HL-60/S4 (cell line): Measurements from ENCODE around the gene MKLN1.
"Not testable (repeated sequence)": the region's sequence is repeated elsewhere in the genome, so short reads cannot be mapped to it uniquely, and the experiment has no call there.

Source experiments
- in situ Hi-C: fragments of 300-500 bp; cut with MboI; formaldehyde crosslinking; loops from 2 replicates; pipeline ENCODE4 v1.14.3; 2022; ENCODE audit warnings: low sequenced_read_pairs

Gene MKLN1

GRCh38 chr7:131327626-131328376 is at the start of gene MKLN1:
TSS of gene MKLN1 (plus strand) at chr7:131327876. CDS start at chr7:131327900, 24 bp downstream.
- in situ Hi-C loops, result no loop called here

DNA sequence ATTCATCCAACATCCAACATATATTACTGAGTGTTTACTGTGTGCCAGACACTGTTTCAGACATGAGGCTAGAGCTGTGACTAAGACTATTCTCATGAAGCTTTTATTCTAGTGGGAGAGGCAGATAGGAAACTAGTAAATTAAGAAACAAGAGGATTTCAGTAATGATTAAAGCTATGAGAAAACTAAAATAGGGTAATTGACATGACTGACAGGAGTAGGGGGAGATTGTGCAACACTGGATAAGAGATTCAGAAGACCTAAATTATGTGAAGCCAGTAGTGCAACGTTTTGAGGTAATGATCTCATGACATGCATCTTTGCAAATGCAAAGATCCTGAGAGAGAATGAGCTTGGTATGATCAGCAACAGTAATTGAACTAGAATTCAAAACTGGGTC is 48.6 kb upstream of the MKLN1 start:
- in situ Hi-C loops, result no loop called here

DNA sequence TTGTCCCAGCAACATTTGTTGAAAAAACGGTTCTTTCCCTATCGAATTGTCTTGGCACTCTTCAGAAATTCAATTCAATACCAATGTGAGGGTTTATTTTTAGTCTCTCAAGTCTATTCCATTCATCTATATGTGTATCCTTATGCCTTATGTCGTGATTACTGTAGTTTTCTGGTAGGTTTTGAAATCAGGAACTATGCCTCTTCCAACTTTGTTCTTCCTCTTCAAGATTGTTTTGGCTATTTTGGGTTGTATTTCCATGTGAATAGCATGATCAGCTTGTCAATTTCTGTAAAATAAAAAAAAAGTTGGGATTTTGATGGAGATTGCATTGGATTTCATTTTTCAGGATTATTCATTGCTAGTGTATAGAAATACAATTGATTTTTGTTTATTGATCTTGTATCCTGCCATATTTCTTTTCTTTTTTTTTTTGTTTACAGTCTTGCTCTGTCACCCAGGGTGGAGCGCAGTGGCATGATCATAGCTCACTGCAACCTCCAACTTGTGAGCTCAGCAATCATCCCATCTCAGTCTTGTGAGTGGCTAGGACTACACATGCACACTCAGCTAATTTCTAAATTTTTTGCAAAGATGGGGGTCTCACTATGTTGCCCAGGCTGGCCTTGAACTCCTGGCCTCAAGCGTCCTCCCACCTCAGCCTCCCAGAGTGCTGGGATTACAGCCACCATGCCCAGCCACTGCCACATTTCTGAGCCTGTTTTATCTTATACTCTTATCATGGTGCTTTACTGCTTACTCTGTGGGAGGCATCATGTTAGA is 46.2 kb upstream of the MKLN1 start:
- in situ Hi-C loops, result no loop called here

- in situ Hi-C loops, result no loop called here
These were observed 42.8 kb upstream of the MKLN1 start for GRCh38 chr7:131284702-131285419.

DNA sequence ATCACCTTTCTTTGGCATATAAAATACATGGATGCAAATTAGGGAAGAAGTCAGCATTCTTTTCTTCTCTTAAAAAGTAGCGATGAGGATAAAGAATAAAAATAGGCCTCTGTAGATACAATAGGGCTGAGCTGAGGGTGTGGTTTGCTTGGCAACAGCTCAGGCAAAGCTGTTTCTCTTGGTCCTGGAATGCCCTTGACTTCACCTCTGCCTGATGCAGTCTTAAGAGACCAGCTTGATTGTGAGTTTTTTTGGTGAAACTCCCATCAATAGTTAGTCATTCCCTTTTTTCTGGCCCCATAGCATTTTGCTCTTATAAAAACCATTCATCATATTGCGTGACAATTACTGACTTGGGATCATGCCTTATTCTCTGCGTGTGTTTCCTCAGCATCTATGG is 42.1 kb upstream of the MKLN1 start:
- in situ Hi-C loops, result no loop called here

DNA sequence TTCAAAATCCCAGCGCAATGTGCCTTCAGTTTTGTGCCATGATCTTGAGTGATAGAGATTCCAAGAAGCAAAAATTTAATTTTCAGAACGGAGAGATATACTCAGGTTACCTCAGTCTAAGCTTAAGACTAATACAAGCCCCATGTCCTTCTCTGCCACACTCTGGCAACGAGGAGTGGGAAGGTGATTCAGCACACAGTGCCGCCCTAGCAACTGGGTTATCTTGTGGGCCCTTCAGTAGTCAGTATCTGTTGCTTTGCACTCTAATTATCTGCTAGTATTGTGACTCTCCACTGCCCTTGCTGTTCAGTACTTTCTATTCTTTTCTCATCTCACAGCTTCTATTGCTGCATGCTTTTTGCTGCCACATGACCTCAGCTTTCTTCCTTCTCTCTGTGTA is 39.2 kb upstream of the MKLN1 start:
- in situ Hi-C loops, result no loop called here

GRCh38 chr7:131289051-131289450 is 38.6 kb upstream of the MKLN1 start:
- in situ Hi-C loops, result no loop called here

- in situ Hi-C loops, result no loop called here
These were observed 35.4 kb upstream of the MKLN1 start for GRCh38 chr7:131292141-131292905.

GRCh38 chr7:131293018-131293417 is 34.7 kb upstream of the MKLN1 start:
- in situ Hi-C loops, result no loop called here

- in situ Hi-C loops, result no loop called here
These were observed 33.1 kb upstream of the MKLN1 start for GRCh38 chr7:131294553-131294952.

GRCh38 chr7:131298608-131298992 is 29.1 kb upstream of the MKLN1 start:
- in situ Hi-C loops, result no loop called here

DNA sequence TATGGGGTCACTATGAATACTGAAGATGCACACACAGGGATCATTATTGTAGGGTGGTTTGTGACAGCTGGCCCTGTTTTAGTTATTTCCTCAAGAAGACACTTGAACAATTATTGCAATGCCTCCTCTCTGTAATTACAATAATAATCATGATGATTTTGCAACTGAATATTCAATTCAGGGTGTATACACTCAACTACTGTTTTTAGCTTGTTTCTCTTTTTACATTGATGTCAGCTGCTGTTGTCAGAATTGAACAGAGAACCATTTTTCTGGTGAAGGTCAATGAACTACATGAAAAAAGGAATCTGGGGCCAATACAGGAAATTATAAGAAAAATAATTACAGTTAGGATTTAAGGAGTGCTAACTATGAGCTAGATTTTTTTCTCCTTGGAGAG is 28.6 kb upstream of the MKLN1 start:
- in situ Hi-C loops, result no loop called here

GRCh38 chr7:131300078-131300477 is 27.6 kb upstream of the MKLN1 start:
- in situ Hi-C loops, result no loop called here

- in situ Hi-C loops, result no loop called here
These were observed 26.9 kb upstream of the MKLN1 start for GRCh38 chr7:131300572-131301466.

DNA sequence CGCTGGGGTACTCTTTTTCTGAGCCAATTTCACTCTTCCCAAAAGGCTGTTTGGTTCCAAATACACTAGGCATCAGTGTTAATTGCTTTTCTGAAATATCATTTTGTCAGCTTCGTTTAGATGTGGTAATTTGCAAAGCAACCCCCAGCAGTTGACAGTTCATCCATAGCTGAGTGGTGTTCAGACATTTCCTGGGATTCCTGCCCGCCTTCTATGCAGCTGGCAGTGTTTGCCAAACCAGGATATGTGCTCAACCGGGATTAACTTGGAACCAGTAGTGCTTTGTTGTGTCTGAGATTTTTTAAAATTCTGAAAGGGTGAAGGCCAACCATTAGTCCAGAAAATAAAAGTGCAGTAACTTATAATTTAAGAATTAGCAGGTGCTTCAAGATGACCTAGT is 25.2 kb upstream of the MKLN1 start:
- in situ Hi-C loops, result no loop called here

DNA sequence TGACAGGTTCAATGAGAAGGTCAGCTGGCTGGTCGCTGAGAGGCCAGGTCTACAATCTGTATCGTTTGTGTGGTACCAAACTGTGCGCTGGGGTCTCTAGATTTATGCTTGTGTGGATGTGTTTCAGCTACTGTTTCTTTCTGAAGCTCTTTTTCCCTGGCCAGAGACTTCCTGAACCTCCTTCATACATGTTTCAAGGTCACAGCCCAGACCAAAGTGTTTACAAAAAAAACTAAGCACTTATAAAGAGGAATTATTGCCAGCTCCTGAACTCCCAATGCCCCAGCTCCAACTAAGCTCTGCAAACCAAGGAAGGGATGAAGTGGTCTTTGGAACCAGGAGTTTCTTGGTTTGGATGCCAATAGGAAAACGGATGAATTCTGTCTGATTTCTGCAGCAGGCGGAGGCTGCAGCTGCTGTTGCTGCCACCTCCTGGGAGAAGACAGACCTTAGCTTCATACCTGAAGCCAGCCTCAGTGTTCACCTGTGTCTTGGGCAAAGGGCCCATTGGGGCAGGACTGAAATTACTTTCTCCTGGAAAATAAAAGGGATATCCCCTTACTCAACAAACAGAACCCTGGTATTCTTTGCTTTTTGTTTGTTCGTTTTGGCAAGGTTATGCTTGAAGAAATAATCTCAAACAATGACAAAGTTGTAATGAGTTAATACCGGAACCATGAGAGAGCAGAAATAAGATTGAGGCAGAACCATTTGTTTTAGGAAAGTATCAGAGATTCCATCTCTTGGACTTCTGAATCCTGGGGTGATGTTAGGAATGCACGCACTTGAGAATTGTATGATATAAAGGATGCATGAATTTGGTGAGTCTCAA is 24.6 kb upstream of the MKLN1 start:
- in situ Hi-C loops, result no loop called here

DNA sequence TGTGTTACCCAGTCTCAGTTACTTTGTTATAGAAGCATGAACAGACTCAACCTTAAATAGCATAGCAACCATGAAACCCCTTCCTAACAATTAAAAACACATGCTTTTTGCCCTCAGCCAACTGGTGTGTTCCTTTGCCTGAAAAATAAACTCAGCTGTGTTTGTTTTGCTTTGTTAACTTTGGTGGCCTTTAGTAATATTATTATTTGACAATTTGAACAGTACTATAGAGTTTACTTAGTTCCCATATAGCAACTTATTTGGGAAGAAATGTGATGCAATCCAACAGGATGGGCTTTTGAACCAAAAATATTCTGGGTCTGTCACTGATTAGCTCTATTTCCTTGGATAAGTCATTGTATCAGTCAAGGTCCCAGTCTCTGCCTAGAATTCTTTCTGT is 22.5 kb upstream of the MKLN1 start:
- in situ Hi-C loops, result no loop called here

DNA sequence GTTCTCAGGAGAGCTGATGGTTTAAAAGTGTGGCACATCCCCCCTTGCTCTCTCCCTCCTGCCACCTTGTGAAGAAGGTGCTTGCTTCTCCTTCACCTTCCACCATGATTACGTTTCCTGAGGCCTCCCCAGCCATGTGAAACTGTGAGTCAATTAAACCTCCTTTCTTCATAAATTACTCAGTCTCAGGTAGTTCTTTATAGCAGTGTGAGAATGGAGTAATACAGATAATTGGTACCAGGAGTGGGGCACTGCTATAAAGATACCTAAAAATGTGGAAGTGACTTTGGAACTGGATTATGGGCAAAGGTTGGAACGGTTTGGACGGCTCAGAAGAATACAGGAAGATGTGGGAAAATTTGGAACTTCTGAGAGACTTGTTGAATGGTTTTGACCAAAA is 21.6 kb upstream of the MKLN1 start:
- in situ Hi-C loops, result not testable (repeated sequence)

GRCh38 chr7:131306777-131307176 is 20.9 kb upstream of the MKLN1 start:
- in situ Hi-C loops, result no loop called here
